Heart right ventricle (tissue), 16 donors: ENCODE measurements around the gene CUBN. TPM values are rescaled to one million over a fixed set of nuclear protein-coding genes. Genes with fewer than 3 reads are reported as not detected.

ENCODE experiments used
- ATAC-seq, 8 donors: fragments of 200-7000 bp; cut with Tn5 transposase; one replicate each; pipeline ENCODE4 v1.9.1; 2020; ENCODE audit warnings: mild to moderate bottlenecking in 8 of 8, moderate library complexity in 8 of 8, moderate number of reproducible peaks in 1 of 8
- DNase-seq, 2 donors: peaks; one replicate each; pipeline ENCODE4 v3.0.0-alpha.2; 2020
- H3K27ac ChIP-seq, 10 donors: fragments of 200-600 bp; sonication (generic) in 2 of 10; one replicate each; pipeline versions ENCODE4 v1.5.0 to v1.8.0; 2020 to 2022; ENCODE audit warnings: mild to moderate bottlenecking in 3 of 10
- H3K27me3 ChIP-seq, 7 donors: fragments of 200-600 bp; one replicate each; pipeline ENCODE4 v1.8.0; 2021 to 2022; ENCODE audit warnings: mild to moderate bottlenecking in 2 of 7
- H3K36me3 ChIP-seq, 9 donors: fragments of 200-600 bp; sonication (generic) in 1 of 9; one replicate each; pipeline versions ENCODE4 v1.5.0 to v1.8.0; 2020 to 2022; ENCODE audit warnings: mild to moderate bottlenecking in 2 of 9
- H3K4me1 ChIP-seq, 9 donors: fragments of 200-600 bp; sonication (generic) in 1 of 9; one replicate each; pipeline versions ENCODE4 v1.5.0 to v1.8.0; 2020 to 2022; ENCODE audit warnings: mild to moderate bottlenecking in 4 of 9
- H3K4me3 ChIP-seq, 10 donors: fragments of 200-600 bp; sonication (generic) in 2 of 10; one replicate each; pipeline versions ENCODE4 v1.5.0 to v1.8.0; 2020 to 2022; ENCODE audit warnings: mild to moderate bottlenecking in 7 of 10, moderate library complexity in 2 of 10
- H3K9me3 ChIP-seq, 11 donors: fragments of 200-600 bp in 10 of 11; sonication (generic) in 2 of 11; one replicate each; pipeline versions ENCODE4 v1.5.0 to v1.8.0; 2013 to 2022; ENCODE audit warnings: mild to moderate bottlenecking in 2 of 11, control low read depth in 1 of 11, moderate library complexity in 1 of 11
- WGBS, 2 donors: extraction: QIAGEN DNeasy Blood & Tissue Kit; methylation state at CpG; one replicate each; pipeline ENCODE4 v1.1.7; 2013; ENCODE audit warnings: inconsistent platforms in 1 of 2; 5-methylcytosine and 5-hydroxymethylcytosine counted together
- intact Hi-C, 10 donors: fragments of 100-400 bp; cut with DNase I; formaldehyde crosslinking; loops; one replicate each; pipeline versions ENCODE4 v1.11.1 to v1.14.2; 2022
- polyA plus RNA-seq, 2 donors: library from polyadenylated mRNA; stranded (reverse); fragments of 200-250 nt; gene quantifications; one replicate each; pipeline ENCODE4 v1.2.3, GENCODE V29; 2013
- total RNA-seq, 10 donors: library from RNA; stranded (reverse); fragmentation: NEBNext Ultra II Directional in 3 of 10; extraction: Animal tissue kit (Norgen Biotek cat#: 25700) in 3 of 10; gene quantifications; one replicate each; pipeline versions ENCODE4 v1.2.1 to v1.2.4, GENCODE V29; 2021 to 2023
- TF ChIP-seq, protein P1 (sequence below), 9 donors: fragments of 200-600 bp; sonication (generic) in 2 of 9; IDR thresholded peaks; one replicate each; pipeline versions ENCODE4 v1.5.0 to v1.8.0; 2021 to 2022; ENCODE audit warnings: antibody characterized with exemption in 9 of 9, mild to moderate bottlenecking in 5 of 9, moderate library complexity in 1 of 9
- donor health status: Arrhythmogenic right ventricular cardiomyopathy.
- donor health status: ischemic (EF 13 %, LVEDD 7.1; RV severe dilation, severe dysfunction).
- donor health status: healthy with polysubstance abuse.
- donor health status: DM: no; HTN: yes; CAD: no.
- donor health status: DM: no; HTN: no; CAD: no.
- donor health status: ischemic (EF 25% LVEDD 6.9; RV normal size, moderate dysfunction).
- donor health status: ischemic (EF 25% LVEDD 5.7; RV mildly dilated, moderate dysfunction).
- donor health status: healthy.
- donor health status: DM: yes; HTN: yes; CAD: no.
- donor health status: Ischemic cardiomyopathy.
- donor health status: ischemic (EF 35%, LVEDD 5.7; RV mildly dilated, moderate dysfunction).
- donor health status: nonischemic (EF 11% LVEDD 7.7; RV severe dilation, severe dysfunction).
- donor health status: DM: yes; HTN: yes; CAD: no.
- donor health status: PGD.
- donor health status: ischemic (EF 29% LVEDD 5.4; RV normal size, mild dysfunction).
- donor health status: nonischemic (EF 23%, LVEDD 6.1; RV moderate dilation, normal function).

Gene CUBN
- total and polyA plus RNA-seq, 12 donors = 0.13 to 1.2 (median 0.42) TPM

DNA sequence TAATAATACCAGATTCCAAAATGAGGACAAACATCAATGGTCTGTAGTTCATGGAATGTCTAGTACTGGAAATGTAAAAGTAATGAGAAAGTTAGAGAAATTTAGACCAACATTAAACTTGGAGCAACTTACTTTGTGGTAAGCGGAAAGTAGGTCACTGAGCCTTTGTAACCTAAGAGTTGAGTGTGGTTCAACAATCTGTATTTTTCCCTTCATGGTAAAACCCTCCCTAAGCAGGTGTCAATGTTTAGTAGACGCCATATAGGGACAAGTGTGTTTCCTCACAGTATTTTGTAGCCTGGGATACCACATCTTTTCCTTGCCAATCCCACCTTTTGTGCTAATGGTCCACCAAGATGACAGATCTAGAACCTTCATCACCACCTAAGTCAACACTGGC lies 245.1 kb downstream of the CUBN start:
- ATAC-seq (no peak), DNase-seq (no peak)
- no peaks in the 10 kb centered on the region for H3K36me3 ChIP-seq
- no peaks in the 10 kb centered on the region for H3K4me1 ChIP-seq
- no peak overlapping the region for H3K27ac ChIP-seq
- no peaks in the 10 kb centered on the region for H3K27me3 ChIP-seq
- H3K4me3 ChIP-seq = no peak overlapping the region
- no peaks in the 10 kb centered on the region for H3K9me3 ChIP-seq
- intact Hi-C loops = no loop called here
- TF ChIP-seq, protein P1, sequence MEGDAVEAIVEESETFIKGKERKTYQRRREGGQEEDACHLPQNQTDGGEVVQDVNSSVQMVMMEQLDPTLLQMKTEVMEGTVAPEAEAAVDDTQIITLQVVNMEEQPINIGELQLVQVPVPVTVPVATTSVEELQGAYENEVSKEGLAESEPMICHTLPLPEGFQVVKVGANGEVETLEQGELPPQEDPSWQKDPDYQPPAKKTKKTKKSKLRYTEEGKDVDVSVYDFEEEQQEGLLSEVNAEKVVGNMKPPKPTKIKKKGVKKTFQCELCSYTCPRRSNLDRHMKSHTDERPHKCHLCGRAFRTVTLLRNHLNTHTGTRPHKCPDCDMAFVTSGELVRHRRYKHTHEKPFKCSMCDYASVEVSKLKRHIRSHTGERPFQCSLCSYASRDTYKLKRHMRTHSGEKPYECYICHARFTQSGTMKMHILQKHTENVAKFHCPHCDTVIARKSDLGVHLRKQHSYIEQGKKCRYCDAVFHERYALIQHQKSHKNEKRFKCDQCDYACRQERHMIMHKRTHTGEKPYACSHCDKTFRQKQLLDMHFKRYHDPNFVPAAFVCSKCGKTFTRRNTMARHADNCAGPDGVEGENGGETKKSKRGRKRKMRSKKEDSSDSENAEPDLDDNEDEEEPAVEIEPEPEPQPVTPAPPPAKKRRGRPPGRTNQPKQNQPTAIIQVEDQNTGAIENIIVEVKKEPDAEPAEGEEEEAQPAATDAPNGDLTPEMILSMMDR (IDR thresholded peaks at IDR 0.05) = no peak
- 98% methylated on average over 2 of the region's 2 CpGs for WGBS, 2 donors

DNA sequence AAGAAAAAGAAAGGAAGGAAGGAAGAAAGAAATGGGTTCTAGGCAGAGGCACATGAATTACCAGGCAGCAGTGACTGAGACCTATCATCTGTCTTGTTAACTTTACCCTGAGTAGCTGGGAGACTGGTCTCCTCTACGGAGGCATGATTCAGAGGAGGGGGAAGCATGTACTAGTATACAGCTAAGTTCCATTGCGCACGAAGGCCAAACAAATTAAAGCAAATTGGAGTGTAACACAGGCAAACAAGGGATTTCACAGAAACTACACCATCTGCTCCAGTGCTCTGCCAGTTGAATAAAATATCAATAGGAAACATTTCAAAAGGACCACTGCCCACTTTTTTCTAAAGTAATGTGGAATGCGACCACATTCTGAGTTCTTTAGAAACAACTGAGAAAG lies 246.5 kb downstream of the CUBN start:
- ATAC-seq (no peak), DNase-seq (no peak)
- Histone ChIP-seq H3K4me1 (no peaks in the 10 kb centered on the region), H3K4me3 (no peak overlapping the region), H3K27ac (no peak overlapping the region), H3K36me3 (no peaks in the 10 kb centered on the region), H3K9me3 (no peaks in the 10 kb centered on the region), H3K27me3 (no peaks in the 10 kb centered on the region)
- 94 to 96% methylated on average over 4 of the region's 4 CpGs for WGBS, 2 donors
- TF ChIP-seq, protein P1 (IDR thresholded peaks at IDR 0.05) = no peak
- intact Hi-C loops = no loop called here

DNA sequence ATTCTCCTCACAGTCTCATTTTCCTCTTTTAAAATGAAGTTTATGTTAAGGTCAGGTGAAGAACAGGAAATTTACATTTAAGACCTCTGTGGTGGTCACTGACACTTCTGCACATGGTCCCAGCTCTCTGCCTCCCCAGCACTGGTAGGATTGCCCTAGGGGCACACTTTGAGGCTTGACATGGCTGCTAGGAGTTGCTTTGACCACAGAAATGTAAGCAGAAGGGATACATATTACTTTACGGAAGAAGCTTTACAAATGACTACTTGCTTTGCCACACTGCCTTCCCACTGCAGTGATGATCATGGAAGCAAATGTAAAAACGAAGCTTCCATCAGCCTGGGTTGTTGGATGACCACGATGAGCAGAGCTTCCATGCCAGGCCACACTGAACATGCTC lies 259.3 kb downstream of the CUBN start:
- TF ChIP-seq, protein P1 (IDR thresholded peaks at IDR 0.05) = no peak
- H3K36me3 ChIP-seq = peaks cover 0 to 6% (median 0%) of the 10 kb centered on the region in 9 donors
- no peak overlapping the region for H3K4me3 ChIP-seq
- H3K4me1 ChIP-seq = no peaks in the 10 kb centered on the region
- ATAC-seq (no peak), DNase-seq (no peak)
- H3K27me3 ChIP-seq = peaks cover 0 to 3% (median 0%) of the 10 kb centered on the region in 7 donors
- no peaks in the 10 kb centered on the region for H3K9me3 ChIP-seq
- intact Hi-C loops = no loop called here
- no peak overlapping the region for H3K27ac ChIP-seq
- WGBS, 2 donors = 93 to 98% methylated on average over 3 of the region's 3 CpGs

DNA sequence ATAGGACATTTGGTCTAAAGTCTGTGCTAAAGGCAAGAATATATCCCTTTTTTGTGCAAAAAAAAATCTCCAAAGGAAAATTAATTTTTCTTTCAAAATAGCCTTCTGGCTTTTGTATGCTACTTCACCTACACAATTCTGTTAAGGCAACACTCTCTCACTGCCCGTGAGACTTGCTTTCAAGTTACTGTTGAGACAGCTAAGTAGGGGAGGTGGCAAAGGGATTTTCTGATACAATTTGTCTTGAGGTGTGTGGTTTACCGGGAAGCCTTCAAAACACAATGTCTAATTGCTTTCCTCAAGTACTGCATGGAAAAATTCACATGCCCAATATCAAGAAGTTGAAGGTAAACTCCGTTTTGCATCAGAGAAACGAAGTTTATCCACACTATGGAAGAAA lies 261.6 kb downstream of the CUBN start:
- intact Hi-C loops = no loop called here
- Histone ChIP-seq H3K4me3 (no peak overlapping the region), H3K9me3 (no peaks in the 10 kb centered on the region), H3K36me3 (no peaks in the 10 kb centered on the region), H3K27me3 (peaks cover 0 to 3% (median 0%) of the 10 kb centered on the region in 7 donors), H3K27ac (no peak overlapping the region), H3K4me1 (no peaks in the 10 kb centered on the region)
- 84 to 87% methylated on average over 4 of the region's 4 CpGs for WGBS, 2 donors
- DNase-seq (no peak), ATAC-seq (no peak)
- TF ChIP-seq, protein P1 (IDR thresholded peaks at IDR 0.05) = no peak
